Endothelial cell of umbilical vein (primary cell): Measurements from ENCODE around the gene TRANK1. TPM values are rescaled to one million over a fixed set of nuclear protein-coding genes. Genes with fewer than 3 reads are reported as not detected.

Source experiments
- BruUV-seq: library from RNA; stranded (reverse); fragments of 400-500 nt; replicated peaks from 2 replicates; lab custom pipeline; 2021; lab: Mats Ljungman, UMichigan
- CTCF ChIA-PET: fragments of 300-600, 350-600 bp; sonication (Branson Sonifier 250); formaldehyde crosslinking; loops from one replicate; lab custom pipeline; 2021; ENCODE audit warnings: antibody characterized with exemption, inconsistent platforms; lab: Charles Lee
- POLR2A ChIA-PET: fragments of 300-600, 350-600 bp; sonication (Branson Sonifier 250); formaldehyde crosslinking; loops from one replicate; lab custom pipeline; 2021; ENCODE audit warnings: antibody characterized with exemption, inconsistent platforms; lab: Charles Lee
- DNase-seq: peaks from one replicate; pipeline ENCODE4 v3.0.0-alpha.2; 2011; ENCODE audit warnings: low read depth, low spot score
- FAIRE-seq: peaks from 2 replicates; lab custom pipeline; 2011; peaks lifted over from hg19 to GRCh38; lab: Jason Lieb, UNC
- H2AFZ ChIP-seq: 2 replicates; pipeline ENCODE4 v1.6.0; 2012; ENCODE audit warnings: low read depth, low read length, control low read depth, inconsistent platforms
- H3K27ac ChIP-seq: 2 replicates; pipeline ENCODE4 v1.5.1; 2011; ENCODE audit warnings: low read depth, mild to moderate bottlenecking, control low read depth, low read length, moderate library complexity; ENCODE audit not compliant: insufficient read depth
- H3K27me3 ChIP-seq, 2 experiments: 2 replicates each; pipeline versions ENCODE4 v1.6.0 to v1.6.1; 2011; ENCODE audit warnings: low read length in 2 of 2, mixed read lengths in 1 of 2; ENCODE audit not compliant: control insufficient read depth in 2 of 2, insufficient read depth in 2 of 2
- H3K36me3 ChIP-seq, 2 experiments: 2 replicates in 1 of 2; 3 replicates in 1 of 2; pipeline ENCODE4 v1.5.1; 2011; ENCODE audit warnings: low read length in 2 of 2, mild to moderate bottlenecking in 1 of 2, moderate library complexity in 1 of 2; ENCODE audit not compliant: control insufficient read depth in 2 of 2, insufficient read depth in 2 of 2; ENCODE audit errors: extremely low read depth in 1 of 2
- H3K4me1 ChIP-seq: 3 replicates; pipeline ENCODE4 v1.5.1; 2011; ENCODE audit warnings: mild to moderate bottlenecking, low read length; ENCODE audit not compliant: control insufficient read depth, insufficient read depth; ENCODE audit errors: extremely low read depth
- H3K4me2 ChIP-seq: 2 replicates; pipeline ENCODE4 v1.6.1; 2011; ENCODE audit warnings: low read length, control low read depth, mixed read lengths; ENCODE audit not compliant: insufficient read depth
- H3K4me3 ChIP-seq, 3 experiments: fragments of 200-600 bp in 1 of 3; sonication (generic), shearing (Covaris generic) in 1 of 3; replicated peaks in 1 of 3; 2 replicates each; pipeline ENCODE4 v1.5.1; 2011 to 2016; ENCODE audit warnings: control low read depth in 3 of 3, low read length in 3 of 3, mild to moderate bottlenecking in 2 of 3, inconsistent platforms in 1 of 3, low read depth in 1 of 3, moderate library complexity in 1 of 3; ENCODE audit not compliant: insufficient read depth in 1 of 3
- H3K79me2 ChIP-seq: 2 replicates; pipeline ENCODE4 v1.6.0; 2012; ENCODE audit warnings: low read length, inconsistent platforms; ENCODE audit not compliant: control insufficient read depth, insufficient read depth
- H3K9ac ChIP-seq: replicated peaks from 2 replicates; pipeline ENCODE3; 2011; ENCODE audit warnings: low read length, control low read depth; ENCODE audit not compliant: insufficient read depth; ENCODE audit errors: extremely low read depth
- H3K9me1 ChIP-seq: replicated peaks from 3 replicates; pipeline ENCODE4 v1.6.0; 2011; ENCODE audit warnings: mild to moderate bottlenecking, low read length; ENCODE audit not compliant: control insufficient read depth, insufficient read depth; ENCODE audit errors: extremely low read depth
- H3K9me3 ChIP-seq: replicated peaks from 2 replicates; pipeline ENCODE4 v1.5.1; 2012; ENCODE audit warnings: low read length, inconsistent platforms; ENCODE audit not compliant: control insufficient read depth, insufficient read depth
- H4K20me1 ChIP-seq: replicated peaks from 2 replicates; pipeline ENCODE3; 2011; ENCODE audit warnings: mild to moderate bottlenecking, low read length; ENCODE audit not compliant: control insufficient read depth, insufficient read depth; ENCODE audit errors: extremely low read depth
- CTCF ChIP-seq, 2 donors: IDR thresholded peaks; 1 replicate in 1 of 2; 2 replicates in 1 of 2; pipeline ENCODE4 v1.5.1; 2011; ENCODE audit warnings: low read length in 2 of 2, mild to moderate bottlenecking in 2 of 2, moderate library complexity in 2 of 2, control low read depth in 1 of 2, inconsistent platforms in 1 of 2, low read depth in 1 of 2; ENCODE audit not compliant: insufficient read depth in 1 of 2; ENCODE audit errors: extremely low read depth in 1 of 2
- EZH2 ChIP-seq: IDR thresholded peaks from 2 replicates; pipeline ENCODE4 v1.6.1; 2012; ENCODE audit warnings: borderline replicate concordance, low read depth, mild to moderate bottlenecking, moderate library complexity, low read length, inconsistent platforms; ENCODE audit not compliant: severe bottlenecking
- FOS ChIP-seq: IDR thresholded peaks from 2 replicates; pipeline ENCODE4 v1.6.1; 2011; ENCODE audit warnings: mild to moderate bottlenecking, low read length, moderate library complexity, borderline replicate concordance; ENCODE audit not compliant: insufficient read depth
- GATA2 ChIP-seq: IDR thresholded peaks from 2 replicates; pipeline ENCODE4 v1.7.0; 2011; ENCODE audit warnings: low read depth, mild to moderate bottlenecking, moderate library complexity, mixed read lengths, low read length; ENCODE audit not compliant: insufficient read length, insufficient read depth
- JUN ChIP-seq: IDR thresholded peaks from 2 replicates; pipeline ENCODE4 v1.6.1; 2011; ENCODE audit warnings: borderline replicate concordance, low read depth; ENCODE audit not compliant: insufficient read length, insufficient read depth
- MAX ChIP-seq: IDR thresholded peaks from 2 replicates; pipeline ENCODE4 v1.6.1; 2011; ENCODE audit not compliant: insufficient read depth, insufficient read length
- MYC ChIP-seq: IDR thresholded peaks from one replicate; pipeline ENCODE4 v1.6.1; 2011; ENCODE audit warnings: mild to moderate bottlenecking, low read depth, low read length
- POLR2A ChIP-seq: IDR thresholded peaks from 2 replicates; pipeline ENCODE4 v1.6.1; 2012; ENCODE audit warnings: low read depth, mild to moderate bottlenecking, control low read depth, low read length
- POLR2AphosphoS5 ChIP-seq: IDR thresholded peaks from 2 replicates; pipeline ENCODE4 v1.6.1; 2012; ENCODE audit warnings: low read depth, mild to moderate bottlenecking, control low read depth, low read length, moderate library complexity; ENCODE audit not compliant: insufficient read depth
- dilution Hi-C: fragments of 300-500 bp; cut with MboI; formaldehyde crosslinking; loops from one replicate; pipeline ENCODE4 v1.15.0; 2019; ENCODE audit warnings: low sequenced_read_pairs; ENCODE audit not compliant: extremely low pct_ligation_motif_present
- intact Hi-C: fragments of 100-400 bp; cut with micrococcal nuclease; formaldehyde crosslinking; loops from one replicate; pipeline ENCODE4 v1.10.0; 2022
- polyA plus RNA-seq, 4 experiments: library from polyadenylated mRNA; depleted of rRNA in 3 of 4; stranded (reverse) in 3 of 4; unstranded in 1 of 4; fragments of >200 nt; gene quantifications; 2 replicates each; pipeline versions ENCODE4 v1.2.1 to v1.2.3, GENCODE V29; 2011 to 2012; ENCODE audit warnings: missing spikeins in 1 of 4
- total RNA-seq: library from RNA; stranded (reverse); gene quantifications from 2 replicates; pipeline ENCODE4 v1.2.3, GENCODE V29; 2021

Gene TRANK1
- total and polyA plus RNA-seq, 2 donors (not counting 3 experiments of a cell fraction or from before 2014, with no cell fraction given) = 4.6 to 14.4 TPM

- Histone ChIP-seq H3K9me1 (no peaks in the 10 kb centered on the region), H3K4me2 (no peak overlapping the region), H3K79me2 (no peaks in the 10 kb centered on the region), H4K20me1 (no peaks in the 10 kb centered on the region), H3K27ac (no peak overlapping the region), H3K36me3 (no peaks in the 10 kb centered on the region), H3K9me3 (no peaks in the 10 kb centered on the region), H3K4me1 (no peaks in the 10 kb centered on the region), H3K4me3 (no peak overlapping the region), H3K27me3 (peaks cover 2 to 3% of the 10 kb centered on the region in 2 experiments), H2AFZ (no peak overlapping the region), H3K9ac (no peak overlapping the region)
- dilution Hi-C loops (no loop called here), intact Hi-C loops (no loop called here)
- TF ChIP-seq JUN (no peak), GATA2 (no peak), MYC (no peak), MAX (no peak), EZH2 (no peak), POLR2A (no peak), FOS (no peak), POLR2AphosphoS5 (no peak), CTCF (IDR thresholded peaks at IDR 0.05; ENCODE audit: extremely low read depth in 1 of 2, insufficient read depth in 1 of 2, low read depth in 1 of 2, low read length in 2 of 2) (no peak)
- CTCF ChIA-PET = interaction anchor here (0.9 kb wide), 1 partner anchor 163 kb away, joined by 3 read pairs; no protein-coding TSS in a partner anchor
- BruUV-seq = no TSS peak
- DNase-seq (no peak), FAIRE-seq (no peak)
- POLR2A ChIA-PET = no interaction called here
These were observed 11.3 kb upstream of the TRANK1 start for GRCh38 chr3:36956155-36956554.
